Gastrocnemius medialis (tissue), 4 donors: ENCODE data around the gene DENND4B.

Experiments used
- CTCF ChIP-seq, 5 experiments: fragments of 450-650 bp in 3 of 5; fragments of 200-600 bp in 2 of 5; sonication (generic) in 2 of 5; IDR thresholded peaks in 4 of 5; conservative IDR thresholded peaks in 1 of 5; 1 replicate in 4 of 5; 2 replicates in 1 of 5; pipeline ENCODE4 v1.5.1; 2016 to 2019; ENCODE audit warnings: antibody characterized with exemption in 5 of 5, mild to moderate bottlenecking in 3 of 5, moderate library complexity in 3 of 5
- POLR2A ChIP-seq, 2 donors: fragments of 450-650 bp; IDR thresholded peaks; one replicate each; pipeline ENCODE4 v1.6.1; 2017; ENCODE audit warnings: antibody characterized with exemption in 2 of 2, mild to moderate bottlenecking in 2 of 2, moderate library complexity in 2 of 2

DNA sequence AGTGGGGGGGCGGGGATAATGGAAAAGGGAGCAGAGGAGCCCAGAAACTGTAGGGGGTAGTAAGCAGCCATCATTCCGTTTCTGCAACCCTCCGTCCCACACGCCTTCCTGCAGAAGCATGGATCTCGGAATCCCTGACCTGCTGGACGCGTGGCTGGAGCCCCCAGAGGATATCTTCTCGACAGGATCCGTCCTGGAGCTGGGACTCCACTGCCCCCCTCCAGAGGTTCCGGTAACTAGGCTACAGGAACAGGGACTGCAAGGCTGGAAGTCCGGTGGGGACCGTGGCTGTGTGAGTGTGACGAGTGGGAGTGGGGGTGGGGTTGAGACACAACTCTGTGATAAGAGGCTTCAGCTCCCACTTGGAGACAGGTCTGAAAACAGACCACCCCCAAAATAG is 21.9 kb upstream of the DENND4B start:
- TF ChIP-seq POLR2A (IDR thresholded peaks at IDR 0.05), result no peak
- no peak for TF ChIP-seq CTCF (IDR thresholded peaks at IDR 0.05 in 4 of 5, conservative IDR thresholded peaks at IDR 0.05 in 1 of 5)
